Left renal pelvis (tissue), 4 donors: ENCODE data around the gene ZNF705A. TPM values are rescaled to one million over a fixed set of nuclear protein-coding genes. Genes with fewer than 3 reads are reported as not detected.
A peak's percentile ranks its signal among the peaks of the same experiment; 100 is the strongest.
"Not testable (repeated sequence)": the region's sequence is repeated elsewhere in the genome, so short reads cannot be mapped to it uniquely, and the experiment has no call there.

Experiments used
- DNase-seq, 4 donors: peaks; one replicate each; pipeline ENCODE4 v3.0.0-alpha.2; 2013; ENCODE audit warnings: low read depth in 4 of 4, low spot score in 3 of 4
- polyA plus RNA-seq, 4 donors: library from polyadenylated mRNA; unstranded; fragments of 120-200 nt; gene quantifications; one replicate each; pipeline ENCODE4 v1.2.1, GENCODE V29; 2013; ENCODE audit not compliant: insufficient read length in 4 of 4

The ZNF705A gene
- not detected for polyA plus RNA-seq

- DNase-seq: no peak
Observed at GRCh38 chr12:8156845-8157244, at the start of gene ZNF705A. Gene ZNF705A, plus strand, starts transcription at chr12:8157015. Its CDS starts 15,611 bp downstream, at chr12:8172626.

- DNase-seq: peak; percentile 44 to 68 (median 49)
Observed at GRCh38 chr12:8108808-8109398, 47.9 kb upstream of the ZNF705A start.

DNA sequence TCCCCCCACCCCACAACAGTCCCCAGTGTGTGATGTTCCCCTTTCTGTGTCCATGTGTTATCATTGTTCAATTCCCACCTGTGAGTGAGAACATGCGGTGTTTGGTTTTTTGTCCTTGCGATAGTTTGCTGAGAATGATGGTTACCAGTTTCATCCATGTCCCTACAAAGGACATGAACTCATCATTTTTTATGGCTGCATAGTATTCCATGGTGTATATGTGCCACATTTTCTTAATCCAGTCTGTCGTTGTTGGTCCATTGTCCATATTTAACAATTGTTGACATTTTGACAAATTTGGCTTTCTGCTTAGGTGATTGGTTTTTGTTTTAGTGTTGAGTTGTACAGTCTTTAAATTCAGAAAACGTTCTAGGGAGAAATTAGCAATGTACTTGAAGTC lies 43.7 kb upstream of the ZNF705A start:
- not testable (repeated sequence) for DNase-seq

DNA sequence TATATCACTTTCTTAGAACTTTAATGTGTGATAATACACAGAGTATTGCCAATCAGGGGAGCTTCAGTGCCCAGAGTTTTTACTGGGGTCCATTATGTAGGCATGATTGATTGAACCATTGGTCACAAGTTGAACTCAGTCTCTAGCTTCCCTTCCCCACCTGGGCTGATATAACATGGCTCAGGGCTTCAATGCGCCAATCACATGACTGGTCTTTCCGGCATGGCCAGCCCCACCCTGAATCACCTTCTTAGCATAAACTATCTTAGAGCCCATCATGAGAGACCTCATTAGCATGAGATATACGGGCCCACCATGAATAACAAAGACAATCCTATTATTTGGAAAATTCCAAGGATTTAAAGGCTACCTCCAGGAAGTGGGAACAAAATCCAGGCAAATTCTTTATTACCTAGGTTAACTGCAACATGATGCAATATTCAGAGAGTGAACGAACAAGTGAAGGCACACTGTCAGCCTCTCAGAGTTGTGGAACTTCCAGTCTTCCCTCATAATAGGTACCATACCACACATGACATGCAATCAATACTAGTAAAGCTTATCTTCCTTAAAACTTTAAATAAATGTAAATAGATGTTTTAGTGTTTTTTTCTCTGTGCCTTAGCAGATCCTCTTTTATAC lies 36.6 kb upstream of the ZNF705A start:
- no peak for DNase-seq

DNA sequence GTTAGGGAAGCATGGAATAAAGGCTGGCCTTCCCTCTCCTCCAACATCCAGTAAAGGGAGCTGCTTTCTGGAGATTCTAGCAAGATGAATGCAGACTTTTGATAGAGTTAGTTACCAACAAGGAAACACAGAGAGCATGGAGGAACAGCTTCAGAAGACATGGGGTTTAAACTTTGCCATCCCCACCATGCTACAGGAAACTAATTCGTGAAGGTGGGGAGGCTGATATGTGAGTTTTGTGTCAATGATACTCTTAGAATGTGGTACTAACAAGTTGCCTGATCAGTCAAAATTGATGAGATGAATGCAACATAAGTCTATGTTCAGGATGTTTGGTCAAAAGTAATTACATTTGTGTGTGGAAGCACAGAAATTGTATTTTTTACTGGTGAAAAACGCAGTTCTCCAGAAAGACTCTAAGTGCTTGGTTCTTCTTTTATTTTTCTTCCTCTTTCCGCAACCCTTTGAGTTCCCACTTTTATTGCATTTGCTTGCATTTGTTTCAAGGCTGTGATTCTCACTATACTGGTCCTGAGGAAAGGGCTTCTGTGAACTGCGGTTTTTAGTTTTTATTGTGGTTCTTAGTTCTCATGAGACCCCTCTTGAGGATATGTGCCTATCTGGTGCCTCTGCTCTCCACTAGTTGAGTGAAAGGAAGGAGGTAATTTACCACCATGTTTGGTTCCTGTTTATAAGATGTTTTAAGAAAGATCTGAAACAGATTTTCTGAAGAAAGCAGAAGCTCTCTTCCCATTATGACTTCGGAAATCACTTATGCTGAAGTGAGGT lies 33.5 kb upstream of the ZNF705A start, which contains the start of gene CLEC4A:
TSS of gene CLEC4A (plus strand) at position 494 of the 789 bp plus-strand sequence. CDS start at position 756, 262 bp downstream.
- no peak for DNase-seq

DNA sequence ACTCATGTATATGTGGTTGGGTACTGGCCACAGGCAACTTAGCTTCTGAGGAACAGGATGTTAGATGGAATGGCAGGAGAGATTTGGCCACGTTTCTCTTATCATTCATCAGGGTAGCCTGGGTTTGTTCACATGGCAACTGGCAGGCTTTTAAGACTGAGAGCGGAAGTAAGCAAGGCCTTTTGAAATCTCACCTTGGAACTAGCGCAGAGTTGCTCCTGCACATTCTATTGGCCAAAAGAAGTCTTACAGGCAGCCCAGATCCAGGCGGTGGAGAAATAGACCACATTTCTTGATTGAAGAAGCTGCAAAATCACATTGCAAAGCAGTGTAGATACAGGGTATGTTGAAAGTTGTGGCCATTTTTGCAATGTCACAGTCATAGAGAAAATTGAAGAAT lies 29.7 kb upstream of the ZNF705A start:
- DNase-seq: no peak

DNA sequence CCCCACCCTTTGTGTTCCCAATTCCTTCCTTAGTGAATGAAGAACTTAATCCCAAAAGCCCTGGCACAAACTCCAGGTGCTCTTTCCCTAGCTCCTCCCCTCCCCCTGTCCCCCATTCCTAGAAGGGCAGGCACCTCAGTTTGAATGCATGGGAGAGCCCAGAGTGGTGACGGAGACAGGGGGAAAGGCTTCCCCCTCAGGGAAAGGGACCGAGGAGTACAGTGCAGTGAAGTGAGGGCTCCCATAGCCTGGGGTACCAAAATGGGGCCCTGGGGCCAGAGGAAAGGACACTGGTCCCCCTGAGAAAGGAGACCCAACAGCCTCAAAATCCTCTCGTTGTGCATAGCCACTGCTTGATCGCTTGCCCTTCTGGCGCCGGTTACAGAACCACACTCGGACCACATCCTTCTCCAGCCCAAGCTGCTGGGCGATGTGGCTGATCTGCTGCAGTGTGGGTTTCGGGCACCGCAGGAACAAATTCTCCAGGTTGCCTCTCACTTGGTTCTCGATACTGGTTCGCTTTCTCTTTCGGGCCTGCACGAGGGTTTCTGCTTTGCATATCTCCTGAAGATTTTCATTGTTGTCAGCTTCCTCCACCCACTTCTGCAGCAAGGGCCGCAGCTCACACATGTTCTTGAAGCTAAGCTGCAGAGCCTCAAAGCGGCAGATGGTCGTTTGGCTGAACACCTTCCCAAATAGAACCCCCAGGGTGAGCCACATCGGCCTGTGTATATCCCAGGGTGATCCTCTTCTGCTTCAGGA lies 23.0 kb upstream of the ZNF705A start:
- not testable (repeated sequence) for DNase-seq

DNA sequence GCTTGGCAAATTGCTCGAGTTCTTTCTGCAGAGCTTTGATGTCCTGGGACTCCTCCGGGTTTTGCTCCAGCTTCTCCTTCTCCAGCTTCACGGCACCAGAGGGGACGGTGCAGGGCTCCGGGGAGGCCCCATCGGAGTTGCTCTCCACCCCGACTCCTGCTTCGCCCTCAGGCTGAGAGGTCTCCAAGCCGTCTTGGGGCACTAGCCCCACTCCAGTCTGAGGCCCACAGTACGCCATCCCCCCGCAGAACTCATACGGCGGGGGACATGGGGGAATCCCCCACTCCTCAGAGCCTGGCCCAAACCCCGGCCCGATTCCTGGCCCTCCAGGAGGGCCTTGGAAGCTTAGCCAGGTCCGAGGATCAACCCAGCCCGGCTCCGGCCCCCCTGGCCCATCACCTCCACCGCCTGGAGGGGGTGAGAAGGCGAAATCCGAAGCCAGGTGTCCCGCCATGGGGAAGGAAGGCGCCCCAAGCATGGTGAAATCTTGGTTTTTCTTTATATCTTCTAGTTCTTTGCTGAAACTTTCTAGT lies 22.4 kb upstream of the ZNF705A start:
- not testable (repeated sequence) for DNase-seq

DNA sequence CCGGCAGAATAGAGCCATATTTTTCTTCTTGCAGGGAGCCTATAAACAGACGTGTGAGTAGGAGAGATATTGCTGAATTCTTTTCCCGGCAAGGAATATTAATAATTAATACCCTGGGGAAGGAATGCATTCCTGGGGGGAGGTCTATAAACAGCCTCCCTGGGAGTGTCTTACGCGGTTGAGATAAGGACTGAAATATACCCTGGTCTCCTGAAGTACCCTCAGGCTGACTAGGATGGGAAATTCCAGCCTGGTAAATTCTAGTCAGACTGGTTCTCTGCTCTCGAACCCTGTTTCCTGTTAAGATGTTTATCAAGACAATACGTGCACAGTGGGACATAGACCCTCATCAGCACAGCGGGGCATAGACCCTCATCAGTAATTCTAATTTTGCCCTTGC lies 15.2 kb upstream of the ZNF705A start:
- DNase-seq: not testable (repeated sequence)

DNA sequence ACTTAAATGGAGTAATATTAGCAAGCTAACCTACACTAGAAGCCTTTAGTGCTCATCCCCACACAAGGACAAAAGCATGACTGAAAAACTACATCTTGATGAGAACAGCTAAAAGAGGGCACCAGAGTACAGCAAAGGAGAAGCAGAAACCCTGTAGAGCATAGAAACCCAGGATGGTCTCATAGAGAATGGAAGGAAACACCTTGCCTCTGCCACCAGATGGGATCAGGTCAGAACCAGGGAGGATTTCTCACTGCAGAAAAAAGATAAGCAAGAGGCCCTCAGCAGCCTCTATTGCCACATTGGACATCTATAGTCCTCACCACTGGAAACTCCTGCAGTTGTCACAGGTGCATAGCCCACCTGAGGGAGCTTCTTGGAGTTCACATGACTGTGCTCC lies 13.6 kb upstream of the ZNF705A start:
- DNase-seq: no peak

DNA sequence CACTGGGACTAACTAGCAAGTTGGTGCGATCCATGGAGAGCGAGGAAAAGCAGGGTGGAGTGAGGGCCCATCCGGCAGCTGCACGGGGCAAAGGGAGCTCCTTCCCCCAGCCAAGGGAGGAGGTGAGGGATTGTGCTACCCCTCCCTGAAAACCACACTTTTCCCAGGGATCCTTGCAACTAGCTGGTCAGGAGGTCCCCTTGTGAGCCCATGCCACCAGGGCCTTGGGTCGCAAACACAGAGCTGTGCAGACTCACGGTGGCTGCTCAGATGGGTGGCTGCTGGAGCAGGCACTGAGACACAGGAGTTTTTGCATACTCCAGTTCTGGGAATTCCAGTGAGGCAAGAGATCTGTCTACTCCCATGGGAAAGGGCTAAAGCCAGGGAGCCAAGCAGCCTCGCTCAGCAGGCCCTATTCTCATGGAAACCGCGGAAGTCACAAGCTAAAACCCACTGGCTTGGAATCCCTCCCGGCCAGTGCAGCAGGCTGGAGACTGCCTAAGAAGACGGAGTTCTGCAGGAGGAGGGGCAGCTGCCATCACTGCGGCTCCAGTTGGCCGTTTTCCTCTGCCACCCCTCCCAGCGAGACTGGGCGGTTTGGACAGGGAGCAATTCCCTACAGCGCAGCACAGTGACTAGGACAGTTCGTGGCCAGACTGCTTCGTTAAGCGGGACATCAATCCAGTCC lies 10.9 kb upstream of the ZNF705A start:
- no peak for DNase-seq

DNA sequence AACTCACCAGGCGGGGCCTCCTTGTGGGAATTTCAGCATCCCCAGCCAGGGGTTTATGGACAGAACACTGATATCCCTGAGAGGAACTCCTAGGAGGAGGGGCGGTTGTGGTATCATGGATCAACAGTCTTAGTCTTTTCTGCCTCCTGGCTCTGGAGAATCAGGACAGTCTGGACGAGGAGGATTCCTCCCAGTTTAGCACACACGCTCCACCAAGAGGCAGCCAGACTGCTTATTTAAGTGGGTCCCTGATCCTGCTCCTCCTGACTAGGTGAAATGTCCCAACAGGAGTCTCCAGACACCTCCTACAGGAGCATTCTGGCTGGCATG lies 10.4 kb upstream of the ZNF705A start:
- no peak for DNase-seq

DNA sequence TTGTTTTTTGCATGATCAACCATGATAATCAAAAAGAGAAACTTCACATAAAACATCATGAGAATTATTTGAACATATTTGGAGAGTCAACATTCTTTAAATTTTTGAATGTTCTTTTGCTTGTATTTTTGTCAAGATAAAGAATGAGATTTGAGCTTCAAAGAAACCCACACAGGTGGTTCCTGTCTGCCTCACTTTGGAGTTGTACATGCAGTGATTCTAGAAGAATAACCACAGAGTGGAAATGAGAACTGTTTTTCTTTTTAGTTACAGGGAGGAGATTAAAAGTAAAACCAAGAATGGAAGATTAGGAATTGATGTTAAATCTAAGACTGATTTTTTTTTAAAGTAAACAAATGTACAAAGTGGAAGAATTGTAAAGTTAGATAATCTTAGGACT lies 2.3 kb upstream of the ZNF705A start:
- DNase-seq: no peak

DNA sequence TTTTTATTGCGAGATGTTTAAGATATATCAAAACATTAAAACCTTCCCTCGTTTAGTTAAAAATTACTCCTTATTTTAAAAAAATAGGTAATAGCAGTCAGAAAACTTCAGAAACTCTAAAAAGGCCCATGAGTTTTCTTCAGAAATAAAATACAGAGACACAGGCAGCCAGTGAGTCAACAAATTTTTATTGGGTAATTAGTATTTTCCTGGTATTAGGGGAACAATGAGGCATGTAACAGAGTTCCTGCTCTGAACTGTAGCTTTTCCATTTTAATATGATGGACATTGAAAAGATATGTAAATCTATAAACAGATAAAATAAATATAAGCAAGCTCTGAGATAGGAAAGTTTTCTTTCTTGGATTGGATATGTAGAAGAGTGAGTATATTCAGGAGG lies 399 bp upstream of the ZNF705A start:
- no peak for DNase-seq

GRCh38 chr12:8157484-8158198 lies 826 bp downstream of the ZNF705A start:
- no peak for DNase-seq

DNA sequence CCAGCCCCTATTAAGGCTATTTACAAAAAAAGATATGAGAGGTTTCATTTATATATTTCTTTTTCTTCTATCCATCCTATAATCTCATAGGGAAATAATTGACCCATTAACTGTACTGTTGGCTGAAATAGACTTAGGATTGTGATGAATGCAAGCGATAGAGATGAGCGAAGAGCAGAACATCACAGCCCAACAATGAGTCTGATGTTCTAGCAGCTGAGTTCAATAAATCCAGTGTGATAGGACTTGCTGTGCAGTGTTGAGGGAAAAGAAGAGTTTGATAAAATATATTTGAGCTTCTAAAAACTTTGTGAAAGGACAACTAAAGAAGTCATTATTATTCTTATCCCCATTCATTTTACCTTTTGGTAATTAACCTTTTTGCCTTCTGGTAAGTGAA lies 16.1 kb downstream of the ZNF705A start:
- DNase-seq: not testable (repeated sequence)

- peak in 2 of 4 donors; percentile 39 to 52 for DNase-seq
Observed at GRCh38 chr12:8179989-8180585, 23.3 kb downstream of the ZNF705A start.

GRCh38 chr12:8181271-8181670 lies 24.5 kb downstream of the ZNF705A start:
- DNase-seq: not testable (repeated sequence)

- DNase-seq: not testable (repeated sequence)
Observed at GRCh38 chr12:8182923-8183322, 26.1 kb downstream of the ZNF705A start.
